Embryonic facial prominence (tissue), 1 donor: ENCODE data around the gene PRX.

Experiments used
- DNase-seq: peaks from one replicate; pipeline ENCODE4 v3.0.0-alpha.2; 2016; ENCODE audit errors: extremely low spot score

PRX gene

GRCh38 chr19:40365010-40365409 lies 48.2 kb downstream of the PRX start:
- no peak for DNase-seq

GRCh38 chr19:40363069-40363468 lies 50.1 kb downstream of the PRX start:
- no peak for DNase-seq

DNA sequence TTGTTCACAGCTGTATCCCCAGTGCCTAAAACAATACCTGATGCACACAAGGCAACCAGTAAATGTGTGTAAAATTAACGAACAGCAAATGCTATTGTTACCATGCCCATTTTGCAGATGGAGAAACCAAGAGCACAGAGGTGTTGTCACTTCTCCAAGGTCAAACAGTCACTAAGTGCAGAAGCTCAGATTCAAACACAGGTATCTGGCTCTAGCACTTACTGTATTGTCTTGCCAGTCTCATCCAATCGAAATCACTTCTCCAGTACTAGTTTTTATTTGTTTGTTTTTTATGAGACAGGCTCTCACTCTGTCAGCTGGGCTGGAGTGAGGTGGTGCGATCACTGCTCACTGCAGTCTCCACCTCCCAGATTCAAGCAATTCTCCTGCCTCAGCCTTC lies 51.0 kb downstream of the PRX start:
- no peak for DNase-seq

DNA sequence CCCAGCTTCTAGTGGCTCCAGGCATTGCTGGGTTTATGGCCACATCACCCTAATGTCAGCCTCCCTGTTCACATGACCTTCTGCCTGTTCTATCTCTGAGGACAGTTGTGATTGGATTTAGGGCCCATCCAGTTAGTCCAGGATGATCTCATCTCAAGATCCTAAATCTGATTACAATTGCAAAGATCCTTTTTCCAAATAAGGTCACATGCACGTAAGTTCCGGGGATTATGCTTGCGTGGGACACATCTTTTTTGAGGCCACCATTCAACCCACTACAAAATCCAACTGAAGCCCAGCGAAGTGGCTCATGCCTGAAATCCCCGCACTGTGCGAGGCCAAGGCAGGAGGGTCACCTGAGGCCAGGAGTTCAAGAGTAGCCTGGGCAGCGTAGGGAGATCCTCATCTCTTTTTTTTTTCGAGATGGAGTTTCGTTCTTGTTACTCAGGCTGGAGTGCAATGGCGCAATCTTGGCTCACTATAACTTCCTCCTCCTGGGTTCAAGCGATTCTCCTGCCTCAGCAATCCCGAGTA lies 52.4 kb downstream of the PRX start:
- DNase-seq = no peak

DNA sequence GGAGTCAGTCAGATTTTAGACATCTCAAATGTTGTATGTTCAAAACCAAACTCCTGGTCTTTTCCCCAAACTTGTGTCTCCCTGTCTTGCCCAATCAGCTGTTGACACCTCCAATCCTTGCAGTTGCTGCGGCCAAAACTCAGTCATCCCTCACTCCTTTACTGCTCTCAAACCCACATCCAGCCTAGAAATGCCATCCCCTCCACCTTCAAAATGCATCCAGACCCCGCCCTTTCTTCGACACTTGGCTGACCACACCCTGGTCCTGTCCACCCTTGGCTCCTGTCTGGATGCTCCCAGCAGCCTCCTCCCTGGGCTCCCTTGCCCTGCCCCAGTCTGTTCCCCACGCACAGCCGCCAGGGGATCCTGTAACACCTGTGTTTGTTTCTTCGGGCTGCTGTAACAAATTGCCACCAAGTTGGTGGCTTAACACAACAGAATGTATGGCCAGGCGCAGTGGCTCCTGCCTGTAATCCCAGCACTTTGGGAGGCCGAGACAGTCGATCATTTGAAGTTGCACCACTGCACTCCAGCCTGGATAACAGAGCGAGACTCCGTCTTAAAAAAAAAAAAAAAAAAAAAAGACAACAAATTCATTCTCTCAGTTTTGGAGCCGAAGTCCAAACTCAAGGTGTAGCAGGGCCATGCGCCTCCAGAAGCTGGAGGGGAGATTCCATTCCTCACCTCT lies 53.0 kb downstream of the PRX start:
- no peak for DNase-seq

- DNase-seq = no peak
Measured at GRCh38 chr19:40358773-40359172, 54.4 kb downstream of the PRX start.

- DNase-seq = no peak
Measured at GRCh38 chr19:40357640-40358039, 55.5 kb downstream of the PRX start.

- no peak for DNase-seq
Measured at GRCh38 chr19:40356681-40357595, 56.2 kb downstream of the PRX start.

DNA sequence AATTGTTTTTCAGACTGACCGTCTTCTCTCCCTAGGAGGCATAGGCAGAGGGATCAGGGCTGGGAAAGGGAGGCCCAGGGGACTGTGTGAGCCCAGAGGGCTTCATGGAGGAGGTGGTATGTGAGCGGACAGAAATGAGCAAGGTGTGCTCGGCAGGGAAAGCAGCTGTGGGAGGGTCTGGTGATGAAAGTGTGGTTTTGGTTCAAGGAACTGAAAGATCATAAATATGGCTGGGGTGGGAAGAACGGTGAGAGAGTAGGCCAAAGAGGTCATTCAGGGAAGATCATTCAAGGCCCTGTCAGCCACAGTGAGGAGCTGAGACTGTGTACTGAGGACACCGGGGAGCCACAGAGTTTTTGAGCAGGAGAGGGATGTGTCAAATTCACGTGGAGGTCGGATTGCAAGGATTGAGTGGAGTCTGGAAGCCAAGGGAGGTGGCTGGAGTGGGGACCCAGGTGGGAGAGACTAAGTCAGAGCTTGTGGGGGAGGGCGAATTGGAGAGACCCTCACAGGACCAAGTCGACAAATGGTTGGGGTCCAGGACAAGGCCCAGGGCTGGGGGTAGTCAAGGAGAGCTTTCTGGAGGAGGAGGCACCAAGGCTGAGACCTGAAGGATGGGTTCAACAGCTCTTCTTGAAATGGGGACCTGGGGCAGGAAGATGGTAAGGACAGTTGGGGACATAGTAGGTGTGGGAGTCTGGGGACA lies 57.0 kb downstream of the PRX start:
- DNase-seq = no peak

GRCh38 chr19:40348961-40349507 lies 64.1 kb downstream of the PRX start:
- no peak for DNase-seq

DNA sequence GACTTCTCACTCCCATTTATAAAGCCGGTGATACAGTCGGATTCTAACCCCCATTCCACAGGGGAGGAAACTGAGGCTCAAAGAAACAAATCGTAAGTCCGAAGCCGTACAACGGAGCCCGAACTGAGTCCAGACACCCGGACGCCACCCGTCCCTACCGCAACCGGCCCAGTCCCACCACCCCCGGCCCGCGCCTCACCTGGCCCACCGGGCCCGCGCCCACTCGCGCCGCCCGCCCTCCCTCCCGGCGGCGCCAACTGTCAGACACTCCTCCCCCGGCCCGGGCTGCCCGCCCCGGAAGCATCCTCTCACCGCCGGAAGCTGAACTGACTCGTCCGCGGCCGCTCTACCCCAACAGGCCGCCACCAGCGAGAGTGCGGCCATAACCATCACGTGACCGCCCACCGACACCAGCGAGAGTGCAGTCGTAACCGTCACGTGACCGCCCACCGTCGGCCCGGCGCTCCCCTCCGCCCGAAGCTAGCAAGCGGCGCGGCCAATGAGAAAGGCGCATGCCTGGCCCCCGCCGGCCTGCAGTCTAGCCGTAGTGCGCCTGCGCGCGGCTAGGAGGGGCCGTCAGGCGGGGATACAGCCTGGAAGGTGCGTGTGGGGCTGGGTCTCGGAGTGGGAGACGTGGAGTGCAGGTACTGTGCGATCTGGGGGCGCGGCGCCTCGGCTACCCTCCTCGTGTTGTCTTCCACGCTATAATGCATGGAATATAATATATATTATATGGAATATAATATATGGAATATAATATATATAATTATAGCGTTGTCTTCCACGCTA lies 64.9 kb downstream of the PRX start, which contains the start of the genes C19orf47 and PLD3:
Gene C19orf47, minus strand, starts transcription at position 273 of the 789 bp plus-strand sequence. CDS start 6,540 bp downstream, outside the sequence.
Gene PLD3, plus strand, starts transcription at position 571 of the 789 bp plus-strand sequence. CDS start 17,789 bp downstream, outside the sequence.
- DNase-seq = peak; percentile 96

GRCh38 chr19:40344422-40344821 lies 68.8 kb downstream of the PRX start:
- DNase-seq = no peak
